Keratinocyte (primary cell): Measurements from ENCODE around the gene SLAMF8.

Experiments used
- CTCF ChIP-seq, 3 experiments: IDR thresholded peaks in 1 of 3; conservative IDR thresholded peaks in 1 of 3; optimal IDR thresholded peaks in 1 of 3; 2 replicates in 2 of 3; 3 replicates in 1 of 3; pipeline versions ENCODE3 to v1.5.1; 2011; ENCODE audit warnings: low read length in 3 of 3, mild to moderate bottlenecking in 3 of 3, moderate library complexity in 2 of 3, control low read depth in 1 of 3, inconsistent platforms in 1 of 3; ENCODE audit not compliant: insufficient read depth in 2 of 3; ENCODE audit errors: extremely low read depth in 1 of 3
- EZH2 ChIP-seq: IDR thresholded peaks from one replicate; pipeline ENCODE4 v1.6.1; 2012; ENCODE audit warnings: inconsistent platforms, mild to moderate bottlenecking, low read length, moderate library complexity

GRCh38 chr1:159780583-159781582 lies 45.8 kb upstream of the SLAMF8 start, which contains the start of gene DUSP23:
- TF ChIP-seq EZH2 (no peak), CTCF (optimal IDR thresholded peaks at IDR 0.05 in 1 of 3, IDR thresholded peaks at IDR 0.05 in 1 of 3, conservative IDR thresholded peaks at IDR 0.05 in 1 of 3; ENCODE audit: extremely low read depth in 1 of 3, insufficient read depth in 2 of 3, low read length in 3 of 3) (peak; percentile 96 to 98 (median 98))
